ENCODE results near the gene KRI1.
A peak's percentile ranks its signal among the peaks of the same experiment; 100 is the strongest.
"Not testable (repeated sequence)": the region's sequence is repeated elsewhere in the genome, so short reads cannot be mapped to it uniquely, and the experiment has no call there.

KRI1 gene

GRCh38 chr19:10554760-10555609 is 10.8 kb downstream of the KRI1 start:
- peaks cover 0 to 76% (median 39%) of the 10 kb centered on the region in 11 experiments; a peak in 16 of 22 replicates for H4K20me1 ChIP-seq
- H3K4me2 ChIP-seq = peak overlapping the region; percentile 69 to 94 (median 84)
- peaks cover 85 to 100% (median 94%) of the 10 kb centered on the region in 11 experiments for H3K36me3 ChIP-seq
- peaks cover 47 to 69% (median 56%) of the 10 kb centered on the region in 10 experiments for H3K4me1 ChIP-seq
- H3K9ac ChIP-seq = peak overlapping the region; percentile 17 to 82 (median 66); a peak in 19 of 22 replicates
- H3K27me3 ChIP-seq = no peaks in the 10 kb centered on the region
- peaks cover 0 to 6% (median 0%) of the 10 kb centered on the region in 11 experiments; a peak in 3 of 22 replicates for H3K9me3 ChIP-seq (replicated peaks in 1 of 11)
- TF ChIP-seq Cebpa-rat (IDR thresholded peaks at IDR 0.05) = no peak
- peak overlapping the region in 5 of 10 experiments; percentile 7 to 28 (median 17); a peak in 6 of 20 replicates for H3K4me3 ChIP-seq
- peak overlapping the region in 10 of 11 experiments; percentile 40 to 95 (median 80); a peak in 18 of 22 replicates for H3K27ac ChIP-seq

GRCh38 chr19:10553943-10554381 is 11.8 kb downstream of the KRI1 start:
- peaks cover 0 to 74% (median 40%) of the 10 kb centered on the region in 11 experiments; a peak in 16 of 22 replicates for H4K20me1 ChIP-seq
- H3K4me1 ChIP-seq = peaks cover 47 to 74% (median 56%) of the 10 kb centered on the region in 10 experiments
- H3K4me2 ChIP-seq = peak overlapping the region; percentile 69 to 94 (median 84)
- peaks cover 85 to 100% (median 94%) of the 10 kb centered on the region in 11 experiments for H3K36me3 ChIP-seq
- H3K9ac ChIP-seq = peak overlapping the region; percentile 17 to 82 (median 66); a peak in 21 of 22 replicates
- no peak for TF ChIP-seq Cebpa-rat (IDR thresholded peaks at IDR 0.05)
- H3K4me3 ChIP-seq = peak overlapping the region in 5 of 10 experiments; percentile 0 to 30 (median 25); a peak in 5 of 20 replicates
- H3K9me3 ChIP-seq (replicated peaks in 1 of 11) = peaks cover 0 to 6% (median 0%) of the 10 kb centered on the region in 11 experiments; a peak in 3 of 22 replicates
- peak overlapping the region in 10 of 11 experiments; percentile 40 to 95 (median 80); a peak in 20 of 22 replicates for H3K27ac ChIP-seq
- no peaks in the 10 kb centered on the region for H3K27me3 ChIP-seq

- H3K4me3 ChIP-seq = peak overlapping the region in 7 of 10 experiments; percentile 11 to 45 (median 30); a peak in 11 of 20 replicates
- H3K9ac ChIP-seq = peak overlapping the region; percentile 17 to 82 (median 66); a peak in 21 of 22 replicates
- peaks cover 0 to 78% (median 40%) of the 10 kb centered on the region in 11 experiments; a peak in 16 of 22 replicates for H4K20me1 ChIP-seq
- peaks cover 47 to 74% (median 56%) of the 10 kb centered on the region in 10 experiments for H3K4me1 ChIP-seq
- H3K36me3 ChIP-seq = peaks cover 85 to 100% (median 94%) of the 10 kb centered on the region in 11 experiments
- no peaks in the 10 kb centered on the region for H3K27me3 ChIP-seq
- peak overlapping the region; percentile 69 to 94 (median 84) for H3K4me2 ChIP-seq
- H3K9me3 ChIP-seq (replicated peaks in 1 of 11) = peaks cover 0 to 6% (median 0%) of the 10 kb centered on the region in 11 experiments; a peak in 3 of 22 replicates
- TF ChIP-seq Cebpa-rat (IDR thresholded peaks at IDR 0.05) = 0 out of 22 replicates have a peak, but pooled peaks of 1 of the 11 experiments have one; percentile 31
- peak overlapping the region in 10 of 11 experiments; percentile 40 to 95 (median 80); a peak in 20 of 22 replicates for H3K27ac ChIP-seq
Measured at GRCh38 chr19:10553087-10553667, 12.6 kb downstream of the KRI1 start.

- Histone ChIP-seq H3K9ac (peak overlapping the region in 9 of 11 experiments; percentile 50 to 82 (median 69); a peak in 17 of 22 replicates), H3K36me3 (peaks cover 81 to 100% (median 94%) of the 10 kb centered on the region in 11 experiments), H3K27ac (peak overlapping the region in 10 of 11 experiments; percentile 40 to 95 (median 80); a peak in 18 of 22 replicates), H3K4me3 (peak overlapping the region in 7 of 10 experiments; percentile 11 to 45 (median 30); a peak in 12 of 20 replicates), H3K4me2 (peak overlapping the region; percentile 69 to 94 (median 84)), H3K27me3 (no peaks in the 10 kb centered on the region), H3K4me1 (peaks cover 47 to 72% (median 55%) of the 10 kb centered on the region in 10 experiments), H3K9me3 (replicated peaks in 1 of 11) (peaks cover 0 to 6% (median 0%) of the 10 kb centered on the region in 11 experiments; a peak in 3 of 22 replicates), H4K20me1 (peaks cover 0 to 74% (median 36%) of the 10 kb centered on the region in 11 experiments; a peak in 16 of 22 replicates)
- TF ChIP-seq Cebpa-rat (IDR thresholded peaks at IDR 0.05) = no peak
Measured at GRCh38 chr19:10552510-10553053, 13.2 kb downstream of the KRI1 start.

DNA sequence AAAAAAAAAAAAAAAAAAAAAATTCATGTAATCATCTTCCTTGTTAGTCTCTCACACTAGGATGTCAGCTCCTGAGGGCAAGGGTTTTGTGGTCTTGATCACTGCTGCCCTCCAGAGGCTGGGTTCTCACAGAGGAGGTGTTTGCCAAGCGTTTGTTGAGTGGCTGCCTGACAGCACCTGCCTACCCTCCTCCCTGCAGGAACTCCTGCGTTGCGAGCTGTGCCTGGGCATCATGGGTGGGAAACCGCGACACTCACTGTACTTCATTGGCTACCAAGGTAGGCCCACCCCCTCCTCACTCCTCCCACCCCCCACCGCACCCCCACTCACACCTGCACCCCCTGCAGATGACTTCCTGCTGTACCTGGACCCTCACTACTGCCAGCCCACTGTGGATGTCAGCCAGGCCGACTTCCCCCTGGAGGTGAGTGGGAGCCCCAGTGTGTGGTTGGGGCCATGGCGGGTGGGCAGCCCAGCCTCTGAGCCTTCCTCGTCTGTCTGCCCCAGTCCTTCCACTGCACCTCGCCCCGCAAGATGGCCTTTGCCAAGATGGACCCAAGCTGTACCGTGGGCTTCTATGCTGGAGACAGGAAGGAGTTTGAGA is 14.0 kb downstream of the KRI1 start:
- Histone ChIP-seq H3K27me3 (no peaks in the 10 kb centered on the region), H4K20me1 (peaks cover 0 to 75% (median 39%) of the 10 kb centered on the region in 11 experiments; a peak in 18 of 22 replicates), H3K27ac (peak overlapping the region in 8 of 11 experiments; percentile 71 to 95 (median 83); a peak in 13 of 22 replicates), H3K4me1 (peaks cover 47 to 69% (median 50%) of the 10 kb centered on the region in 10 experiments), H3K9me3 (replicated peaks in 1 of 11) (peaks cover 0 to 6% (median 0%) of the 10 kb centered on the region in 11 experiments; a peak in 3 of 22 replicates), H3K36me3 (peaks cover 81 to 100% (median 94%) of the 10 kb centered on the region in 11 experiments), H3K9ac (peak overlapping the region in 3 of 11 experiments; percentile 75 to 82 (median 78); a peak in 3 of 22 replicates), H3K4me2 (peak overlapping the region in 9 of 11 experiments; percentile 70 to 94 (median 85); a peak in 18 of 22 replicates), H3K4me3 (0 out of 20 replicates have a peak overlapping the region, but pooled peaks of 1 of the 10 experiments have one; percentile 11)
- TF ChIP-seq Cebpa-rat (IDR thresholded peaks at IDR 0.05) = no peak

GRCh38 chr19:10551006-10551405 is 14.8 kb downstream of the KRI1 start:
- H3K4me1 ChIP-seq = peaks cover 40 to 62% (median 42%) of the 10 kb centered on the region in 10 experiments
- peak overlapping the region in 2 of 11 experiments; percentile 28 to 34; a peak in 1 of 22 replicates for H3K27ac ChIP-seq
- H3K4me2 ChIP-seq; H3K9ac ChIP-seq; H3K9me3 ChIP-seq (replicated peaks in 1 of 11); H3K4me3 ChIP-seq; H3K27me3 ChIP-seq: not testable (repeated sequence)
- peaks cover 84 to 99% (median 92%) of the 10 kb centered on the region in 11 experiments for H3K36me3 ChIP-seq
- H4K20me1 ChIP-seq = peaks cover 0 to 76% (median 43%) of the 10 kb centered on the region in 11 experiments; a peak in 19 of 22 replicates

GRCh38 chr19:10550336-10550735 is 15.5 kb downstream of the KRI1 start:
- no peak overlapping the region for H3K9ac ChIP-seq
- H3K4me2 ChIP-seq = no peak overlapping the region; a peak in 1 of 22 replicates
- no peak for TF ChIP-seq Cebpa-rat (IDR thresholded peaks at IDR 0.05)
- H3K9me3 ChIP-seq (replicated peaks in 1 of 11) = peaks cover 0 to 6% (median 0%) of the 10 kb centered on the region in 11 experiments; a peak in 3 of 22 replicates
- H4K20me1 ChIP-seq = peaks cover 0 to 74% (median 44%) of the 10 kb centered on the region in 11 experiments; a peak in 19 of 22 replicates
- H3K4me3 ChIP-seq = no peak overlapping the region
- no peak overlapping the region for H3K27ac ChIP-seq
- H3K36me3 ChIP-seq = peaks cover 80 to 98% (median 89%) of the 10 kb centered on the region in 11 experiments
- H3K4me1 ChIP-seq = peaks cover 36 to 62% (median 42%) of the 10 kb centered on the region in 10 experiments
- H3K27me3 ChIP-seq = no peaks in the 10 kb centered on the region

All from BLaER1 treated with 17β-estradiol and CSF1 and Interleukin-3, amounts not matched to agents 10 nM and 100 nM (cell line).